ENCODE data around the gene TTC14. TPM values are rescaled to one million over a fixed set of nuclear protein-coding genes. Genes with fewer than 3 reads are reported as not detected.

TTC14 gene
- total and polyA plus RNA-seq, 4 donors: 5.3 to 34.5 (median 13.2) TPM

DNA sequence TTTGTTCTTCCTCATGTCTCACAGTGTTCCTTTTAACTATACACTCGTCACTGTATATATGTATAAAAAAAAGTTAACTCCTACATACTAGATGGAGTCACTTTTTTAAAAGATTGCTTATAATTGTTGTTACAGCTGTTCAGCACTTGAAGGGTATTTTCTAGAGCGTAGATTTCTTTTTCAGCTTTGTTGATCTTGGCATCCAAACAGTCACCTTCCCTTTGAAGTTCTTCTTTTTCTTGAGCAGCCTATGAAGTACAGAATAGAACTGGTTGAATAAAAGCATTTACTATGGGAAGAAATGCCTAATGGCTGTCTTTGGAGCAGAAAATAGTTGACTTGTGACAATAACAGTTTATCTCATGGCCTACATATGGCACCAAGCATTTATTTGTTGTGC, 17.8 kb downstream of the TTC14 start:
- 90% methylated on average over 2 of the region's 2 CpGs for WGBS
- Histone ChIP-seq H3K27ac (ENCODE audit: low read depth in 1 of 2, low read length in 2 of 2) (no peak overlapping the region), H3K36me3 (ENCODE audit: control insufficient read depth in 4 of 4, insufficient read depth in 3 of 4, low read depth in 1 of 4, low read length in 3 of 4) (no peaks in the 10 kb centered on the region), H3K9me3 (ENCODE audit: control insufficient read depth in 4 of 4, low read length in 3 of 4) (no peaks in the 10 kb centered on the region), H3K4me1 (ENCODE audit: control insufficient read depth in 4 of 4, insufficient read depth in 4 of 4, low read length in 3 of 4) (no peaks in the 10 kb centered on the region), H3K4me3 (ENCODE audit: low read depth in 1 of 3, low read length in 3 of 3) (no peak overlapping the region), H3K9ac (ENCODE audit: low read depth in 1 of 2, low read length in 2 of 2) (no peak overlapping the region), H3K27me3 (ENCODE audit: control insufficient read depth in 4 of 4, insufficient read depth in 4 of 4, low read length in 3 of 4) (no peaks in the 10 kb centered on the region)
- DNase-seq (ENCODE audit: low spot score): no peak
- TF ChIP-seq CTCF (IDR thresholded peaks at IDR 0.05; ENCODE audit: low read depth, low read length, missing input control): no peak
- TF ChIP-seq FOXA2 (IDR thresholded peaks at IDR 0.05): no peak
- TF ChIP-seq YY1 (IDR thresholded peaks at IDR 0.05): no peak
- TF ChIP-seq HNF4G (IDR thresholded peaks at IDR 0.05): no peak
- TF ChIP-seq MAX (IDR thresholded peaks at IDR 0.05): no peak
- no peak for TF ChIP-seq TAF1 (conservative IDR thresholded peaks at IDR 0.05)
- TF ChIP-seq JUND (IDR thresholded peaks at IDR 0.05): no peak
- TF ChIP-seq RXRA (IDR thresholded peaks at IDR 0.05): no peak
- no peak for TF ChIP-seq EGR1 (IDR thresholded peaks at IDR 0.05; ENCODE audit: low read depth in 2 of 2)
- TF ChIP-seq RAD21 (IDR thresholded peaks at IDR 0.05): no peak
- TF ChIP-seq, protein P1, sequence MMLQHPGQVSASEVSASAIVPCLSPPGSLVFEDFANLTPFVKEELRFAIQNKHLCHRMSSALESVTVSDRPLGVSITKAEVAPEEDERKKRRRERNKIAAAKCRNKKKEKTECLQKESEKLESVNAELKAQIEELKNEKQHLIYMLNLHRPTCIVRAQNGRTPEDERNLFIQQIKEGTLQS (IDR thresholded peaks at IDR 0.05): no peak
- TF ChIP-seq FOXA1 (IDR thresholded peaks at IDR 0.05): no peak
- TF ChIP-seq REST (IDR thresholded peaks at IDR 0.05): no peak
- no peak for TF ChIP-seq NR2F2 (IDR thresholded peaks at IDR 0.05)
- no peak for TF ChIP-seq ZBTB33 (IDR thresholded peaks at IDR 0.05)
- no peak for TF ChIP-seq GABPA (IDR thresholded peaks at IDR 0.05 in 1 of 2, conservative IDR thresholded peaks at IDR 0.05 in 1 of 2)
- no peak for TF ChIP-seq HNF4A (conservative IDR thresholded peaks at IDR 0.05)
- no peak for TF ChIP-seq SP1 (IDR thresholded peaks at IDR 0.05)
